HG03060 (cell line): ENCODE data around the gene RAD23B.
A peak's percentile ranks its signal among the peaks of the same experiment; 100 is the strongest.

Source experiments
- ATAC-seq: cut with Tn5 transposase; IDR thresholded peaks from one replicate; pipeline ENCODE4 v1.9.1; 2021; ENCODE audit warnings: low read depth, moderate number of reproducible peaks; ENCODE audit not compliant: unreplicated experiment

Gene RAD23B

GRCh38 chr9:107266624-107267368, 16.3 kb upstream of the RAD23B start:
- ATAC-seq: no peak

GRCh38 chr9:107268560-107268959, 14.5 kb upstream of the RAD23B start:
- no peak for ATAC-seq

- ATAC-seq: no peak
These were observed 13.8 kb upstream of the RAD23B start for GRCh38 chr9:107269254-107269653.

GRCh38 chr9:107269681-107270080, 13.4 kb upstream of the RAD23B start:
- ATAC-seq: no peak

- no peak for ATAC-seq
These were observed 13.0 kb upstream of the RAD23B start for GRCh38 chr9:107270082-107270481.

- no peak for ATAC-seq
These were observed 12.5 kb upstream of the RAD23B start for GRCh38 chr9:107270580-107270979.

- ATAC-seq: no peak
These were observed 9.4 kb upstream of the RAD23B start for GRCh38 chr9:107273634-107274033.

GRCh38 chr9:107274096-107274495, 9.0 kb upstream of the RAD23B start:
- ATAC-seq: no peak

- ATAC-seq: no peak
These were observed 8.1 kb upstream of the RAD23B start for GRCh38 chr9:107274953-107275422.

- ATAC-seq: no peak
These were observed 7.5 kb upstream of the RAD23B start for GRCh38 chr9:107275530-107275929.

- no peak for ATAC-seq
These were observed 5.9 kb upstream of the RAD23B start for GRCh38 chr9:107276966-107277710.

- no peak for ATAC-seq
These were observed 5.3 kb upstream of the RAD23B start for GRCh38 chr9:107277801-107278200.

- no peak for ATAC-seq
These were observed 4.0 kb upstream of the RAD23B start for GRCh38 chr9:107279086-107279485.

- ATAC-seq: no peak
These were observed 2.5 kb upstream of the RAD23B start for GRCh38 chr9:107280543-107280942.

- no peak for ATAC-seq
These were observed 1.9 kb upstream of the RAD23B start for GRCh38 chr9:107281184-107281583.

GRCh38 chr9:107281922-107282667, 984 bp upstream of the RAD23B start:
- ATAC-seq: no peak

GRCh38 chr9:107283623-107284616, 841 bp downstream of the RAD23B start:
- peak; percentile 25 for ATAC-seq

GRCh38 chr9:107284636-107285035, 1.6 kb downstream of the RAD23B start:
- ATAC-seq: no peak

GRCh38 chr9:107285286-107285685, 2.2 kb downstream of the RAD23B start:
- ATAC-seq: no peak

- no peak for ATAC-seq
These were observed 3.0 kb downstream of the RAD23B start for GRCh38 chr9:107286057-107286456.
